PC-9 (cell line): ENCODE data around the gene IQCM.

Experiments
- CTCF ChIP-seq: fragments of 200-600 bp; sonication (generic); conservative IDR thresholded peaks from 2 replicates; pipeline ENCODE4 v1.6.1; 2017; ENCODE audit warnings: mixed run types, antibody characterized with exemption, mild to moderate bottlenecking, moderate library complexity
- EZH2 ChIP-seq: fragments of 200-600 bp; sonication (generic); IDR thresholded peaks from 2 replicates; pipeline ENCODE4 v1.8.0; 2017; ENCODE audit warnings: antibody characterized with exemption, low read depth

- TF ChIP-seq CTCF = no peak
- no peak for TF ChIP-seq EZH2
These were observed 114.0 kb downstream of the IQCM start for GRCh38 chr4:149701435-149702156.
